ENCODE data around the gene TMEM273.

DNA sequence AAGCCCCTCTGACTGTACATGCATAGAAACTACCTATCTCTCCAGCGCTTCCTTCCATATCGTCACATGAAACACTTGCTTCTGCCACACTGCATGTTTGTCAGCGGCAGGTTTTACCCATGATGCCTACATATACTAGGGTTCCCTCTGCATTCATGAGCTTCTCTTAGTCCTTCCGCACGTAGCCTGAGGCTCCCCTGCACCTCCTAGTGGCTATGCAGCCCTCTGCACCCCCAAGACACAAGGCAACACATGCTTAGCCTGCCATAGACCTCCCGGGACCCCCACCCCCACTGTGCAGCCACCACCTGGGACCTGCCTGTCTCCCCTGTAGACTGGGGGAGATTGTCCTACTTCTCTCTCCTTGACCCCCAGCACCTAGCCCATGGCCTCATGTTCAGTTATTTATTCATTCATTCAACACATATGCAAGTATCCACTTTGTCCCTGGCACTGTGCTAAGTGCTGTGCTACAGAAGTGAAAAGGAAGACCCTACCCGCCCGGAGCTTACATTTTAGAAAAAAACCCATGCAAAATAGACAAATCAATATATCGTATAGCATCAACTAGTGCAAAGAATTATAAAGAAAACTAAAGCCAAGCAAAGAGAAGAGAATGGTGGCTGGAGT is 23.5 kb downstream of the TMEM273 start:
- TF ChIP-seq ZNF565 (CRISPR knock-in tag; conservative IDR thresholded peaks at IDR 0.05; ENCODE audit: low read depth) (no peak), PPARA (CRISPR knock-in tag; IDR thresholded peaks at IDR 0.05; ENCODE audit: borderline replicate concordance) (no peak), ISL1 (CRISPR knock-in tag; IDR thresholded peaks at IDR 0.05) (no peak), BACH2 (CRISPR knock-in tag; IDR thresholded peaks at IDR 0.05; ENCODE audit: borderline replicate concordance) (no peak), ZFP3 (CRISPR knock-in tag; IDR thresholded peaks at IDR 0.05) (no peak), PATZ1 (CRISPR knock-in tag; IDR thresholded peaks at IDR 0.05; ENCODE audit: borderline replicate concordance) (no peak), ZNF70 (CRISPR knock-in tag; IDR thresholded peaks at IDR 0.05) (no peak)
- TF ChIP-seq, protein P1, sequence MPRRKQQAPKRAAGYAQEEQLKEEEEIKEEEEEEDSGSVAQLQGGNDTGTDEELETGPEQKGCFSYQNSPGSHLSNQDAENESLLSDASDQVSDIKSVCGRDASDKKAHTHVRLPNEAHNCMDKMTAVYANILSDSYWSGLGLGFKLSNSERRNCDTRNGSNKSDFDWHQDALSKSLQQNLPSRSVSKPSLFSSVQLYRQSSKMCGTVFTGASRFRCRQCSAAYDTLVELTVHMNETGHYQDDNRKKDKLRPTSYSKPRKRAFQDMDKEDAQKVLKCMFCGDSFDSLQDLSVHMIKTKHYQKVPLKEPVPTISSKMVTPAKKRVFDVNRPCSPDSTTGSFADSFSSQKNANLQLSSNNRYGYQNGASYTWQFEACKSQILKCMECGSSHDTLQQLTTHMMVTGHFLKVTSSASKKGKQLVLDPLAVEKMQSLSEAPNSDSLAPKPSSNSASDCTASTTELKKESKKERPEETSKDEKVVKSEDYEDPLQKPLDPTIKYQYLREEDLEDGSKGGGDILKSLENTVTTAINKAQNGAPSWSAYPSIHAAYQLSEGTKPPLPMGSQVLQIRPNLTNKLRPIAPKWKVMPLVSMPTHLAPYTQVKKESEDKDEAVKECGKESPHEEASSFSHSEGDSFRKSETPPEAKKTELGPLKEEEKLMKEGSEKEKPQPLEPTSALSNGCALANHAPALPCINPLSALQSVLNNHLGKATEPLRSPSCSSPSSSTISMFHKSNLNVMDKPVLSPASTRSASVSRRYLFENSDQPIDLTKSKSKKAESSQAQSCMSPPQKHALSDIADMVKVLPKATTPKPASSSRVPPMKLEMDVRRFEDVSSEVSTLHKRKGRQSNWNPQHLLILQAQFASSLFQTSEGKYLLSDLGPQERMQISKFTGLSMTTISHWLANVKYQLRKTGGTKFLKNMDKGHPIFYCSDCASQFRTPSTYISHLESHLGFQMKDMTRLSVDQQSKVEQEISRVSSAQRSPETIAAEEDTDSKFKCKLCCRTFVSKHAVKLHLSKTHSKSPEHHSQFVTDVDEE (CRISPR knock-in tag; IDR thresholded peaks at IDR 0.05) = no peak

Measured in SK-N-SH treated with all-trans-retinoic acid at 6 μM for 48 hours (cell line).